Activated CD4-positive, alpha-beta memory T cell treated with anti-CD3 and anti-CD28 coated beads, Interleukin-2, amount 10 ng/mL, durations not matched to agents 7 days and 5 days (primary cell): ENCODE data around the gene DNAJA3. TPM values are rescaled to one million over a fixed set of nuclear protein-coding genes. Genes with fewer than 3 reads are reported as not detected.
A peak's percentile ranks its signal among the peaks of the same experiment; 100 is the strongest.

Experiments
- CTCF ChIA-PET: fragments of 350-600 bp; sonication (Branson Sonifier 250); formaldehyde crosslinking; loops from one replicate; lab custom pipeline; 2021; ENCODE audit warnings: antibody characterized with exemption, inconsistent platforms; lab: Charles Lee
- POLR2A ChIA-PET: fragments of 350-600 bp; sonication (Branson Sonifier 250); formaldehyde crosslinking; loops from one replicate; lab custom pipeline; 2021; ENCODE audit warnings: antibody characterized with exemption; lab: Charles Lee
- DNase-seq: peaks from one replicate; pipeline ENCODE4 v3.0.0-alpha.2; 2020
- H3K27ac Mint-ChIP-seq: one replicate; pipeline ENCODE4 v1.8.0; 2021; ENCODE audit warnings: mild to moderate bottlenecking, mixed read lengths
- H3K27me3 Mint-ChIP-seq: one replicate; pipeline ENCODE4 v1.8.0; 2021; ENCODE audit warnings: mixed read lengths
- H3K36me3 Mint-ChIP-seq: one replicate; pipeline ENCODE4 v1.8.0; 2021; ENCODE audit warnings: low read depth, mixed read lengths
- H3K4me1 Mint-ChIP-seq: one replicate; pipeline ENCODE4 v1.8.0; 2021; ENCODE audit warnings: mixed read lengths
- H3K4me3 Mint-ChIP-seq: one replicate; pipeline ENCODE4 v1.8.0; 2021; ENCODE audit warnings: mild to moderate bottlenecking, mixed read lengths
- H3K9me3 Mint-ChIP-seq: one replicate; pipeline ENCODE4 v1.8.0; 2021; ENCODE audit warnings: mixed read lengths
- total RNA-seq, 2 experiments: library from RNA; stranded (reverse); gene quantifications; one replicate each; pipeline ENCODE4 v1.2.3, GENCODE V29; 2021

The DNAJA3 gene
- total RNA-seq, 2 experiments from 2014 or later, result 39.5 to 41.1 TPM

DNA sequence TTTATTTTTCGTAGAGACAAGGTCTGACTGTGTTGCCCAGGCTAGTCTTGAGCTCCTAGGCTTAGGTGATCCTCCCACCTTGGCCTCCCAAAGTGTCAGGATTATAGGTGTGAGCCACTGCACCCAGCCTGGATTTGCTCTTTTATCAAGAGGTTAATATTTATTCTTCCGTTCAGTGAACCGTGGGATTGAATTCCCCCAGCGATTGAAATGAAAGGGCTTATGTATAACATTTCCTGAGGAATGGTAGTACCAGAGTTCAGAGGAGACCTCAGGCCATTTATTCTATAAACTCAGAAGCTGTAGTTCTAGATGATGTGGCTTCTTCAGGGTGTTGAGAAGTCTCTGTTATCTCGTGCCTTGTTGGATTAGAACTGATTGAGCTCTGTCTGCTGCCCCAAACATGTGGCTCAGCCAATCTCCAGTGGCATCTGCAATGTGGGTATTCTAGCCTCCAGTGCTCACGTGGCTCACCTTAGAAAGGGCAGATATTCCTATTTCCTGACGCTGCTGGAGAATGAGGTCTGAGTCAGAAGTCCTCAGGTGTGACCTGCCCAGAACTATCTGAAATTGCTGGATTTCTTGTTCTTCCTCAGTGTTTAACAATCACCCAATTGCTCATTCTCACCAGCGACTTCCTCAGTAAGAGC, 73.0 kb downstream of the DNAJA3 start:
- Mint-ChIP-seq H3K36me3 (peaks cover 28% of the 10 kb centered on the region), H3K4me1 (peaks cover 61% of the 10 kb centered on the region)
- POLR2A ChIA-PET, result interaction anchor here (0.9 to 12.4 kb wide), 4 partner anchors 8 to 22 kb away, joined by 4 to 154 read pairs (median 9); partner anchors contain the start of genes HMOX2 and NMRAL1

DNA sequence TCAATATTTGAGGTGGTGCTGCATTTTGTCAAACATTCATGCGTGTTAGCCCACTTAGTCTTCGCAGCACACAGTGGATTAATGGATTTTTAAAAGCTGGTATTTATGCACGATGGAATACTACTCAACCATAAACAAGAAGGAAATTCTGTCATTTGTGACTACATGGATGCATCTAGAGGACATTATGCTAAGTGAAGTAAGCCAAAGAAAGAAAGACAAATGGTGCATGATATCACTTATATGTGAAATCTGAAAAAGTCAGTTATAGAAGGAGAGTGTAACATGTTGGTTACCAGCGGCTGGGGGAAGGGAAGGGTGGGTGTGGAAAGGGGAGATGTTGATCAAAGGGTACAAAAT, 73.5 kb downstream of the DNAJA3 start:
- Mint-ChIP-seq H3K27me3 (no peaks in the 10 kb centered on the region), H3K9me3 (no peaks in the 10 kb centered on the region), H3K27ac (no peak overlapping the region), H3K4me1 (peaks cover 64% of the 10 kb centered on the region), H3K36me3 (peaks cover 28% of the 10 kb centered on the region), H3K4me3 (no peak overlapping the region)
- DNase-seq, result no peak
- POLR2A ChIA-PET, result interaction anchor here (0.9 to 12.4 kb wide), 5 partner anchors 9 to 22 kb away, joined by 4 to 154 read pairs (median 10); partner anchors contain the start of genes HMOX2 and NMRAL1
- CTCF ChIA-PET, result interaction anchor here (1.3 to 4.5 kb wide), 3 partner anchors 9 to 49 kb away, joined by 4 to 30 read pairs (median 5); partner anchors contain the start of genes HMOX2 and NMRAL1

More for the DNA sequence above, 73.0 kb downstream of the DNAJA3 start:
- CTCF ChIA-PET, result interaction anchor here (1.3 to 4.5 kb wide), 3 partner anchors 9 to 50 kb away, joined by 4 to 30 read pairs (median 5); partner anchors contain the start of genes HMOX2 and NMRAL1
- no peak for DNase-seq
- H3K27me3 Mint-ChIP-seq, result no peaks in the 10 kb centered on the region
- no peaks in the 10 kb centered on the region for H3K9me3 Mint-ChIP-seq
- no peak overlapping the region for H3K27ac Mint-ChIP-seq
- no peak overlapping the region for H3K4me3 Mint-ChIP-seq

- no peak for DNase-seq
- Mint-ChIP-seq H3K4me3 (no peak overlapping the region), H3K9me3 (no peaks in the 10 kb centered on the region), H3K27ac (no peak overlapping the region), H3K4me1 (peaks cover 64% of the 10 kb centered on the region), H3K27me3 (no peaks in the 10 kb centered on the region), H3K36me3 (peaks cover 32% of the 10 kb centered on the region)
- POLR2A ChIA-PET, result interaction anchor here (1.2 to 12.4 kb wide), 5 partner anchors 10 to 116 kb away, joined by 3 to 154 read pairs (median 10); partner anchors contain the start of genes HMOX2 and NMRAL1
- CTCF ChIA-PET, result interaction anchor here (1.1 to 4.5 kb wide), 6 partner anchors 10 to 48 kb away, joined by 3 to 30 read pairs (median 4); partner anchors contain the start of genes CDIP1, HMOX2 and NMRAL1
Observed at GRCh38 chr16:4500272-4500671, 74.6 kb downstream of the DNAJA3 start.

DNA sequence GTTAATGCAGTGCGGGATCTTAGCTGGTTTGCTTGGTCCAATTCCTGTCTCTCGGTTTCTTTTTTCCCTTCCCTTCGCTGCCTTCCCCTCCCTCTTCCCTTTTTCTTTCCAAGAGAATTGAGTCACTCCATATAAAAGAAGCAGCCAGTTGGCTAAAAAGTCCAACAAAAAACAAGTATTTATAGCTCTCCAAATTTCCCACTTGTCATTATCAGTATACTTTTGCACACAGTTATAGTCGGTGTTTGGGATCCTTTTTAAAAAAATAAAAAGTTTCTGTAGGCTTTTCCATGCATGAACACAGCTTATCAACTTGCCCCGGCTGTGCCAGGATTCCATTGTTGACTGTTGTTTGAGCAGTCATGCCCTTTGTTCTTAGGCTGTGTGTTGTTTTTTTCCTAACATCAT, 75.4 kb downstream of the DNAJA3 start:
- CTCF ChIA-PET, result interaction anchor here (0.7 to 4.5 kb wide), 7 partner anchors 9 to 47 kb away, joined by 3 to 30 read pairs (median 4); partner anchors contain the start of genes CDIP1, HMOX2 and NMRAL1
- no peak for DNase-seq
- H3K4me1 Mint-ChIP-seq, result peaks cover 68% of the 10 kb centered on the region
- H3K4me3 Mint-ChIP-seq, result no peak overlapping the region
- POLR2A ChIA-PET, result interaction anchor here (0.9 to 12.4 kb wide), 7 partner anchors 11 to 149 kb away, joined by 3 to 154 read pairs (median 3); partner anchors contain the start of genes HMOX2 and NMRAL1
- no peaks in the 10 kb centered on the region for H3K9me3 Mint-ChIP-seq
- H3K36me3 Mint-ChIP-seq, result peaks cover 33% of the 10 kb centered on the region
- H3K27me3 Mint-ChIP-seq, result no peaks in the 10 kb centered on the region
- H3K27ac Mint-ChIP-seq, result no peak overlapping the region

GRCh38 chr16:4505356-4506147, 79.9 kb downstream of the DNAJA3 start:
- H3K27me3 Mint-ChIP-seq, result no peaks in the 10 kb centered on the region
- H3K27ac Mint-ChIP-seq, result peak overlapping the region; percentile 93
- H3K4me3 Mint-ChIP-seq, result peak overlapping the region; percentile 52
- CTCF ChIA-PET, result interaction anchor here (0.6 to 7.3 kb wide), 32 partner anchors 9 to 451 kb away, joined by 3 to 126 read pairs (median 6); partner anchors contain the start of genes ANKS3, CDIP1, DNAAF8 and HMOX2
- H3K4me1 Mint-ChIP-seq, result peaks cover 57% of the 10 kb centered on the region
- H3K36me3 Mint-ChIP-seq, result peaks cover 46% of the 10 kb centered on the region
- peak; percentile 85 for DNase-seq
- H3K9me3 Mint-ChIP-seq, result no peaks in the 10 kb centered on the region
- POLR2A ChIA-PET, result interaction anchor here (0.7 to 12.4 kb wide), 26 partner anchors 9 to 252 kb away, joined by 3 to 154 read pairs (median 6); partner anchors contain the start of genes ANKS3, C16orf96, CDIP1 and CORO7

Other genes with a start within 250 kb of the DNAJA3 start
- gene SRL, start 183.8 kb upstream of the DNAJA3 start, total RNA-seq, result not detected
- 10 to 100 TPM; 12.4 to 13.5 TPM for gene TFAP4, start 152.8 kb upstream of the DNAJA3 start, total RNA-seq
- gene GLIS2, start 109.8 kb upstream of the DNAJA3 start, total RNA-seq, result under 1 TPM; 0.40 to 0.45 TPM
- gene PAM16, start 74.5 kb upstream of the DNAJA3 start, total RNA-seq, result 10 to 100 TPM; 29.7 to 33.9 TPM
- gene VASN, start 54.0 kb upstream of the DNAJA3 start, total RNA-seq, result under 1 TPM in 1 of 2 experiments, not detected in 1; 0.08 TPM
- 100 to 1,000 TPM; 244 to 245 TPM for gene CORO7, start 9.3 kb upstream of the DNAJA3 start, total RNA-seq
- 10 to 100 TPM; 49.5 to 56.2 TPM for gene NMRAL1, start 48.8 kb downstream of the DNAJA3 start, total RNA-seq
- gene HMOX2, start 50.5 kb downstream of the DNAJA3 start, total RNA-seq, result 10 to 100 TPM; 77.4 to 83.4 TPM
- gene CDIP1, start 112.9 kb downstream of the DNAJA3 start, total RNA-seq, result 10 to 100 TPM; 28.7 to 30.7 TPM
- gene C16orf96, start 130.5 kb downstream of the DNAJA3 start, total RNA-seq, result under 1 TPM in 1 of 2 experiments, not detected in 1; 0.05 TPM
- gene UBALD1, start 189.0 kb downstream of the DNAJA3 start, total RNA-seq, result 10 to 100 TPM; 15.9 to 19.3 TPM
- gene MGRN1, start 199.0 kb downstream of the DNAJA3 start, total RNA-seq, result 10 to 100 TPM; 71.8 to 73.3 TPM